Measurements from ENCODE around the gene AKAP8L.
A peak's percentile ranks its signal among the peaks of the same experiment; 100 is the strongest.
"Not testable (repeated sequence)": the region's sequence is repeated elsewhere in the genome, so short reads cannot be mapped to it uniquely, and the experiment has no call there.

Gene AKAP8L

GRCh38 chr19:15378534-15379082, 40.2 kb downstream of the AKAP8L start:
- DNase-seq: peak; percentile 37

GRCh38 chr19:15374796-15375440, 43.9 kb downstream of the AKAP8L start:
- no peak for DNase-seq

- DNase-seq: no peak
Observed at GRCh38 chr19:15374105-15374651, 44.6 kb downstream of the AKAP8L start.

- DNase-seq: no peak
Observed at GRCh38 chr19:15373644-15374043, 45.1 kb downstream of the AKAP8L start.

GRCh38 chr19:15372891-15373301, 45.9 kb downstream of the AKAP8L start:
- DNase-seq: no peak

GRCh38 chr19:15372470-15372869, 46.3 kb downstream of the AKAP8L start:
- DNase-seq: no peak

GRCh38 chr19:15371786-15372380, 46.9 kb downstream of the AKAP8L start:
- no peak for DNase-seq

- DNase-seq: no peak
Observed at GRCh38 chr19:15371119-15371518, 47.7 kb downstream of the AKAP8L start.

- no peak for DNase-seq
Observed at GRCh38 chr19:15369594-15369891, 49.2 kb downstream of the AKAP8L start.

GRCh38 chr19:15368798-15369593, 49.8 kb downstream of the AKAP8L start:
- DNase-seq: no peak

- no peak for DNase-seq
Observed at GRCh38 chr19:15368051-15368632, 50.6 kb downstream of the AKAP8L start.

- DNase-seq: no peak
Observed at GRCh38 chr19:15367439-15367838, 51.3 kb downstream of the AKAP8L start.

GRCh38 chr19:15365264-15365663, 53.5 kb downstream of the AKAP8L start:
- DNase-seq: no peak

GRCh38 chr19:15363791-15364190, 55.0 kb downstream of the AKAP8L start:
- DNase-seq: not testable (repeated sequence)

GRCh38 chr19:15363048-15363447, 55.7 kb downstream of the AKAP8L start:
- DNase-seq: not testable (repeated sequence)

- not testable (repeated sequence) for DNase-seq
Observed at GRCh38 chr19:15360015-15360414, 58.8 kb downstream of the AKAP8L start.

- DNase-seq: no peak
Observed at GRCh38 chr19:15358918-15359317, 59.9 kb downstream of the AKAP8L start.

- no peak for DNase-seq
Observed at GRCh38 chr19:15357906-15358305, 60.9 kb downstream of the AKAP8L start.

GRCh38 chr19:15354566-15355296, 64.1 kb downstream of the AKAP8L start:
- no peak for DNase-seq

- no peak for DNase-seq
Observed at GRCh38 chr19:15353908-15354307, 64.9 kb downstream of the AKAP8L start.

- not testable (repeated sequence) for DNase-seq
Observed at GRCh38 chr19:15352535-15352934, 66.3 kb downstream of the AKAP8L start.

GRCh38 chr19:15341328-15341727, 77.5 kb downstream of the AKAP8L start:
- not testable (repeated sequence) for DNase-seq
